Smooth muscle cell (in vitro differentiated cells): Measurements from ENCODE around the gene FANCL. TPM values are rescaled to one million over a fixed set of nuclear protein-coding genes. Genes with fewer than 3 reads are reported as not detected.
"Not testable (repeated sequence)": the region's sequence is repeated elsewhere in the genome, so short reads cannot be mapped to it uniquely, and the experiment has no call there.

Source experiments
- DNase-seq: peaks from one replicate; lab custom pipeline; 2025; ENCODE audit not compliant: unreplicated experiment; lab: John Stamatoyannopoulos, UW
- H2AFZ ChIP-seq: fragments of 200-600 bp; sonication (generic); 2 replicates; pipeline ENCODE4 v1.6.0; 2016; ENCODE audit warnings: antibody characterized with exemption, low read depth, mild to moderate bottlenecking
- H3F3A ChIP-seq: fragments of 200-600 bp; sonication (generic); 2 replicates; pipeline ENCODE4 v1.6.0; 2017; ENCODE audit warnings: antibody characterized with exemption, low read depth
- H3K27ac ChIP-seq: fragments of 200-600 bp; sonication (generic); 2 replicates; pipeline ENCODE4 v1.5.1; 2016; ENCODE audit warnings: low read depth, mild to moderate bottlenecking
- H3K27me3 ChIP-seq: fragments of 200-600 bp; sonication (generic); 2 replicates; pipeline ENCODE4 v1.6.1; 2016; ENCODE audit warnings: low read depth, mild to moderate bottlenecking
- H3K36me3 ChIP-seq: fragments of 200-600 bp; sonication (generic); 2 replicates; pipeline ENCODE4 v1.5.1; 2016; ENCODE audit warnings: low read depth
- H3K4me1 ChIP-seq: fragments of 200-600 bp; sonication (generic); 2 replicates; pipeline ENCODE4 v1.5.1; 2016; ENCODE audit warnings: low read depth
- H3K4me2 ChIP-seq: fragments of 200-600 bp; sonication (generic); 2 replicates; pipeline ENCODE4 v1.6.0; 2016; ENCODE audit warnings: mild to moderate bottlenecking
- H3K4me3 ChIP-seq: fragments of 200-600 bp; sonication (generic); 2 replicates; pipeline ENCODE4 v1.5.1; 2016; ENCODE audit warnings: mild to moderate bottlenecking
- H3K79me2 ChIP-seq: fragments of 200-600 bp; sonication (generic); 2 replicates; pipeline ENCODE4 v1.6.0; 2016; ENCODE audit warnings: low read depth, mild to moderate bottlenecking
- H3K9ac ChIP-seq: fragments of 200-600 bp; sonication (generic); 2 replicates; pipeline ENCODE4 v1.6.0; 2016; ENCODE audit warnings: low read depth
- H3K9me3 ChIP-seq: fragments of 200-600 bp; sonication (generic); replicated peaks from 2 replicates; pipeline ENCODE4 v1.5.1; 2016; ENCODE audit warnings: low read depth
- H4K20me1 ChIP-seq: fragments of 200-600 bp; sonication (generic); 2 replicates; pipeline ENCODE4 v1.6.0; 2016; ENCODE audit warnings: low read depth
- CTCF ChIP-seq: fragments of 200-600 bp; sonication (generic); IDR thresholded peaks from 2 replicates; pipeline ENCODE4 v1.5.1; 2017; ENCODE audit warnings: borderline replicate concordance, mild to moderate bottlenecking, antibody characterized with exemption; ENCODE audit not compliant: insufficient read depth, poor library complexity, severe bottlenecking
- WGBS: methylation state at CpG from one replicate; pipeline ENCODE4 v1.1.7; 2016; ENCODE audit warnings: low lambda C conversion rate; 5-methylcytosine and 5-hydroxymethylcytosine counted together
- polyA plus RNA-seq: library from polyadenylated mRNA; unstranded; fragments of >200 nt; fragmentation: Nextera tagmentation; extraction: Ambion mirVana; gene quantifications from 2 replicates; pipeline ENCODE4 v1.2.1, GENCODE V29; 2016
- total RNA-seq: library from RNA; depleted of rRNA; stranded (reverse); fragments of >200 nt; gene quantifications from 2 replicates; pipeline ENCODE4 v1.2.3, GENCODE V29; 2014

Gene FANCL
- total RNA-seq (25.9 and 27.5 TPM in 2 replicates), polyA plus RNA-seq (14.3 and 17.2 TPM in 2 replicates)

DNA sequence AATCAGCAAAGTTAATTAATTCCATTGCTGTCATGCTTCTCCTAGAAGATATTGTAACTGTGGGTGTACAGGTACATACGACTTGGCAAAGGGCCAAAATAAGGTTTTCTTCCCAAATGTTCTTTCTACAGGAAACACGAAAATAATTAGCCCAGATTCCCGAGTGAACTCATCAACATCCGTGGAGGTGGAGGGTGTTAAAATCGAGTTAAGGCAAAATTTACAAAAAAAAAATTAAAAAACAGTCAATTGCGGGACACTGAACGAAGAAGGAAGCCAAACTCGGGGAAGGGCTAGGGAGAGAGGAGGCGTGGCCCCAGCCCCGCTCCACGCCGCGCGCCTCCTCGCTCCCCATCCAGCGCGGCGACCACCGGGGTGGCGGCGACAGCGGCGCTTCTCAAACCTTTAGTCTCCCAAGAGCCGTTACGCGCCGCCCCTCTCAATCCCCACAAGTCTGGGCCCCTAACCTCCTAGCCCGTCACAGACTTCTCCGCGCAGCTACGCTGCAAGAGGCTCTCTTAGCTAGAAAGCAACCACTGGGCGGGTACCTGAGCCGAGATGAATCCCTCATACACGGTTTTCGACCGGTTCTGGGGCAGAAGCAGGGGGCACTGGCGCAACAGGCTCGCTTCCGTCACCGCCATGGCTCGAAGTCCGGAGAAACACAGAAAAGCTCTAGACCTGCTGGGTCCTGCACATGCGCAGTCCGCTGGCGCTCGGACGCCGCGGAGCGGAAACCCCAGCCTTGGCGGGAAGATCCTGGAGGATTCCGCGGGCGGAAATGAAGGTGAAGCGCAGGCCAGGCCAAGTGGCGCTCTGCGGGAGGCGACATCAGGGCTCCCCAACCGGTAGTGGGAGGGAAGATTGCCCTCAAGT is at the start of gene FANCL:
FANCL (minus strand) TSS at position 656 of the 876 bp plus-strand sequence; CDS start at position 644, 12 bp downstream.
- DNase-seq: peak; percentile 61
- H3K27ac ChIP-seq: peak within 1 kb of the TSS; percentile 55
- H3K9me3 ChIP-seq: no peaks in the 10 kb centered on the region
- H3K4me1 ChIP-seq: peaks cover 27% of the 10 kb centered on the region
- no peaks in the 10 kb centered on the region for H3F3A ChIP-seq
- 1% methylated on average over 57 of the region's 59 CpGs for WGBS
- H3K4me3 ChIP-seq: peak within 1 kb of the TSS; percentile 86
- H4K20me1 ChIP-seq: no peaks in the 10 kb centered on the region
- peak within 1 kb of the TSS; percentile 67 for H3K9ac ChIP-seq
- H2AFZ ChIP-seq: peak within 1 kb of the TSS; percentile 95
- no peak for TF ChIP-seq CTCF
- H3K4me2 ChIP-seq: peak within 1 kb of the TSS; percentile 91
- H3K27me3 ChIP-seq: no peaks in the 10 kb centered on the region
- H3K79me2 ChIP-seq: peaks cover 48% of the 10 kb centered on the region
- H3K36me3 ChIP-seq: no peaks in the 10 kb centered on the region

GRCh38 chr2:58289029-58289428 is 47.9 kb upstream of the FANCL start:
- Histone ChIP-seq H3K4me3 (no peak overlapping the region), H3K27ac (no peak overlapping the region), H4K20me1 (no peaks in the 10 kb centered on the region), H3K36me3 (no peaks in the 10 kb centered on the region), H3K79me2 (no peaks in the 10 kb centered on the region), H2AFZ (no peak overlapping the region), H3K27me3 (no peaks in the 10 kb centered on the region), H3F3A (no peaks in the 10 kb centered on the region), H3K4me2 (no peak overlapping the region), H3K9ac (no peak overlapping the region), H3K4me1 (no peaks in the 10 kb centered on the region), H3K9me3 (no peaks in the 10 kb centered on the region)
- TF ChIP-seq CTCF: no peak
- WGBS: 84% methylated on average over 3 of the region's 3 CpGs
- no peak for DNase-seq

GRCh38 chr2:58283931-58284330 is 42.8 kb upstream of the FANCL start:
- Histone ChIP-seq H3K9ac (no peak overlapping the region), H3K36me3 (no peaks in the 10 kb centered on the region), H3K4me2 (no peak overlapping the region), H3K27ac (no peak overlapping the region), H3K4me1 (no peaks in the 10 kb centered on the region), H3F3A (no peaks in the 10 kb centered on the region), H3K27me3 (no peaks in the 10 kb centered on the region), H3K79me2 (no peaks in the 10 kb centered on the region), H4K20me1 (no peaks in the 10 kb centered on the region), H2AFZ (no peak overlapping the region), H3K4me3 (no peak overlapping the region), H3K9me3 (no peaks in the 10 kb centered on the region)
- TF ChIP-seq CTCF: no peak
- DNase-seq: no peak

DNA sequence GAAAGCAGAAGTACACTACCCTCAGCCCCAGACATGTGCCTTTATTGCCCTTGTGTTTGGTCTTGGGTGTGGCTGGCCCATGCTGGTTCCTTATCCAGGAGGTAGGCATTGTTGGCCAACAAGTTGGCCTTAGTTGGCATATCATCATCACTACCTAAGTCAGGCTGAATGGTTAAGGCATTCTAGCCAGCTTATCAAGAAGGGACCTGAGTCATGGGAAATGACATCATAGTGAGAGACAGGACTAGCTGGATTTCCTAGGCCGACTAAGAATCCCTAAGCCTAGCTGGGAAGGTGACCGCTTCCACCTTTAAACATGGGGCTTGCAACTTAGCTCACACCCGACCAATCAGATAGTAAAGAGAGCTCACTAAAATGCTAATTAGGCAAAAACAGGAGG is 34.0 kb upstream of the FANCL start:
- DNase-seq, H3K9me3 ChIP-seq, H2AFZ ChIP-seq, H3K27me3 ChIP-seq, H3K4me1 ChIP-seq, H3F3A ChIP-seq, H3K4me3 ChIP-seq, H3K9ac ChIP-seq, H3K4me2 ChIP-seq, H4K20me1 ChIP-seq, H3K79me2 ChIP-seq, H3K36me3 ChIP-seq, H3K27ac ChIP-seq: not testable (repeated sequence)
- WGBS: 89% methylated on average over 3 of the region's 3 CpGs
